KOPT-K1 (cell line): ENCODE results near the gene C6orf62.
"Not testable (repeated sequence)": the region's sequence is repeated elsewhere in the genome, so short reads cannot be mapped to it uniquely, and the experiment has no call there.

Experiments used
- H3K27ac ChIP-seq: fragments of 200-600 bp; sonication (generic); 2 replicates; pipeline ENCODE4 v1.5.1; 2016; ENCODE audit warnings: antibody characterized with exemption, mild to moderate bottlenecking, low read depth, low read length; ENCODE audit not compliant: poor library complexity, severe bottlenecking
- H3K36me3 ChIP-seq: fragments of 200-600 bp; sonication (generic); 2 replicates; pipeline ENCODE4 v1.5.1; 2017; ENCODE audit warnings: antibody characterized with exemption, mild to moderate bottlenecking, low read length, moderate library complexity; ENCODE audit not compliant: insufficient read depth
- H3K9me3 ChIP-seq: fragments of 200-600 bp; sonication (generic); 2 replicates; pipeline ENCODE4 v1.5.1; 2017; ENCODE audit warnings: antibody characterized with exemption, low read length, mild to moderate bottlenecking; ENCODE audit not compliant: insufficient read depth, poor library complexity, severe bottlenecking

Gene C6orf62

DNA sequence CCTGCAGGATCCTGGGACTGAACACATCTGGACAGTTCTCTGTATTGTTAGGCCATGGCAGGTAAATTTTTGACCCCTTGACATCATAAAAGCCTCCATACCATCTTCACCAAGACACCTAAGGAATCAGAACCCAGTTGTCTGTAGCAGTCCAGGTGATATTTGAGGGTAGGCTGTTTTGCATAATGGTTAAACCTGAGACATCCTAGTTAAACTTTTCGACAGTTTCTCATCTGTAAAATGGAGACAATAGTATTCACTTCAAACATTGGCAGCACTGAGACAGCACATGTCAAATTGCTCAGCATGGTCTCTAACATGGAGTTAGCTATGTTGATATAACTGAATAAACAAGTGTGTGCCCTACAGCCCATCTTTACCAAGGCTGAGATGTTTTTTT, 24.8 kb downstream of the C6orf62 start:
- Histone ChIP-seq H3K9me3 (no peaks in the 10 kb centered on the region), H3K27ac (no peak overlapping the region), H3K36me3 (peaks cover 11% of the 10 kb centered on the region)

DNA sequence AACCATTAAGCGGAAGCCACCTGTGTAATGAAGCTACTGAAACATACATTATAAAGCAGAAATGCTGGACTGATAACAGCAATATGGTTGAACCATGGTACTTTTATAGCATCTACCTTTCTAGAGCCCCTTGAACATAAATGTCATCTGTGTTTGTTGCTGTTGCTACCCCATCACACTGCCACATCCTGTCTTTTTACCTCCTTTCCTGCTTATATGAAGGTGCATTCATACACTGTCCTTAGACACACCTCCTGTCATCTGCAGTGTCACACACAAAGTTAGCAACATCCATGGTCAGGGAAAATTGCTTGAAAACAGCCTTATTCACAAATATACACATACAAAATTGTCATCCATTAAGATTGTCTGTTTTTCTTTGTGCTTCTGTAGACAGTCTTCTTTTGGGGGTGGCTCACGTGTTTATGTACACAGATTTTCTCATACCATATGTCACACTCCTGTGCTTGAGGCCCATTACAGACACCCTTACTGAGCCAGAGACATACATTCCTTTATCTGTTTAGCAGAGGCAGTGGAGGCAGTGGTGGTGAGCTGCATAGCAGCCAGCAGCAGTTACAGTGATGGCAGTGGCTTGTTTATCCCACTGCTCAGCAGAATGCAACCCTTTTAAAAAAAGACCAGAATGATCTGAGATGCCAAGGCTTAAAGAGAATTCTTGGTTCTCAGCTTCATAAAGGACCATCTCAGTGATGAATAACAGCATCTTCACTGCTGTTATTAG, 25.9 kb downstream of the C6orf62 start:
- H3K9me3 ChIP-seq = no peaks in the 10 kb centered on the region
- H3K36me3 ChIP-seq = no peaks in the 10 kb centered on the region
- H3K27ac ChIP-seq = no peak overlapping the region

DNA sequence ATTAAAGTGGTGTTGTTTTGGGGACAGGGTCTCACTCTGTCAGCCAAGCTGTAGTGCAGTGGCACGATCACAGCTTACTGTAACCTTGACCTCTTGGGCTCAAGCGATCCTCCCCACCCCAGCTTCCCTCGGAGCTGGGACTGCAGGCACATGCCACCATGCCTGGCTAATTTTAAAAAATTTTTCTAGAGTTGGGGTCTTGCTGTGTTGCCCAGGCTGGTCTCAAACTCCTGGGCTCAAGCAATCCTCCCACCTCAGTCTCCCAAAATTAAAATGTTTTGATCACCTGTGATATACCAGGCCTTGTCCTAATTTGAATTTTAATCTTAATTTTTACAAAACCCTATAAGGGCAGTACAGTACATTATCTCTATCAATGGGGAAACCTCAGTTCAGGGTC, 26.5 kb downstream of the C6orf62 start:
- H3K27ac ChIP-seq = no peak overlapping the region
- H3K9me3 ChIP-seq = no peaks in the 10 kb centered on the region
- H3K36me3 ChIP-seq = no peaks in the 10 kb centered on the region

DNA sequence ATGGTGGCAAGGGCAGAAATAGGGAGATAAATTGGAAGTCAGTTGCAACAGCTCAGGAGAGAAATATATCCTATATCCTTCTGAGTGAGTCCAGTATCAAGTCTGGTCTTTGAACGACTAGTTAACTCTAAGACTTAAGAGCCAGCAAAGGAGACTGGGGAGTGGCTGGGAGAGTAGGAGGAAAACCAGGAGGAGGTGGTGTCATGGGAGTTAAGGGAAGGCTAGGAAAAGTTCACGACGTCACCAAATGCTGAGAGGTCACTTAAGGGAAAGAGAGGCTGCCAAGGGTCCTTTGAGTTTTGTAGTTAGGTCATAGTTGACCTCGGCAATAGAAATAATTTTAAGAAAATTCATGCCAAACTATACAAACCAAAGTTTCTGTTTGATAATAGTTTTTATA, 27.0 kb downstream of the C6orf62 start:
- no peaks in the 10 kb centered on the region for H3K9me3 ChIP-seq
- no peaks in the 10 kb centered on the region for H3K36me3 ChIP-seq

DNA sequence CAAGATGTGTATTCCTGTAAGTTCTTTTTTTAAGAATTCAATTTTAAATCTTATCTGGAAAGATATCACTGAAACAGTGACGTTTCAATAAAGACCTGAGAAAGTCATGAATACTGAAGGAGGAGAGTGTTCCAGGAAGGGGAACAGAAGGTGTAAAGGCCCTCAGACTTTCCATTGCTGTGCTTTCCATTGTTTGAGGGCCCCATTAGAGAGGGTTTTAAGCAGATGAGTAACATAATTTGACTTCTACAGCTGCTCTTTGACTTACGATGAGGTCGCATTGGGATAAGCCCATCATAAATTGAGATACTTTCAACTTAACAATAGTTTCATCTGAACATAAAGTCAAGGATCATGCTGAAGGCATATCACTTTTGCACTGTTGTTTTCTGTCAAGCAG, 27.4 kb downstream of the C6orf62 start:
- H3K9me3 ChIP-seq = no peaks in the 10 kb centered on the region
- no peaks in the 10 kb centered on the region for H3K36me3 ChIP-seq
- no peak overlapping the region for H3K27ac ChIP-seq

More for the DNA sequence above, 27.0 kb downstream of the C6orf62 start:
- H3K27ac ChIP-seq = no peak overlapping the region

DNA sequence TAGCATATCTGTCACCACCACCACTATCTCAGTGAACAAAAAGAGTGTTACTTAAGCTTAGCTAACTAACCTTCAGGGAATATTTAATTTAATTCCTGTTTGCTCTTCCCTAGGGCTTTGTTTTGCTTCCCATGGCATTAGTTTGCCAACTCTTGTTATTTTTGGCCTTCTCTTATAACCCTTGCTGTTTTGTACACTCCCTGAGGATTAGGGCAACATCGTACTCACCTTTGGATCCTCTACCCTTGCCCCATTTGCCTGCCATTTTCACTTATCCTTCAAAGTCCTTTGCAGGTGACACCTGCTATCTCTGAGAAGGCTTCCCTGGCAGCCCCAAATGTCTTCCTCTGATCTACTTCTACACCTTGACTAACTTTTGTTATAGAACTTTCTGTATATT, 28.4 kb downstream of the C6orf62 start:
- Histone ChIP-seq H3K9me3 (no peaks in the 10 kb centered on the region), H3K27ac (no peak overlapping the region), H3K36me3 (no peaks in the 10 kb centered on the region)

DNA sequence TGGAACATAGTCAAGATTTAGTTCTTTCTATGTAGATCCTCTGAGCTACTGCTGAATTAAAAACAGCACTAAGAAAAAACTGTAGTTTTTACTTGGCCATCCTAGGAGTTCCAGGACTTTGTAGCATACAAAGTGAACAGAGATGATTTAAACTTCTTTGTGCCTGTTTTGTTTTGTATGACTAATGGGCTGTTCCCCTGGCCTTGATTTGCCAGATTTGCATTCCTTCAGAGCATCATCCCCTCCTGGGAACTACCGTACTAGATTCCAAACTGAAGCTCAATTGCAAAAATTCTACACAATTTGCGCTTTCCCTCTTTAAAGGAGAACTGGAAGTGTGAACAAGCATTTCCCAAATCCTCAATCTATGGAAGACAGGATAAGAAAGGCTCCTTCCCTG, 29.0 kb downstream of the C6orf62 start:
- no peaks in the 10 kb centered on the region for H3K36me3 ChIP-seq
- H3K27ac ChIP-seq = no peak overlapping the region
- no peaks in the 10 kb centered on the region for H3K9me3 ChIP-seq

DNA sequence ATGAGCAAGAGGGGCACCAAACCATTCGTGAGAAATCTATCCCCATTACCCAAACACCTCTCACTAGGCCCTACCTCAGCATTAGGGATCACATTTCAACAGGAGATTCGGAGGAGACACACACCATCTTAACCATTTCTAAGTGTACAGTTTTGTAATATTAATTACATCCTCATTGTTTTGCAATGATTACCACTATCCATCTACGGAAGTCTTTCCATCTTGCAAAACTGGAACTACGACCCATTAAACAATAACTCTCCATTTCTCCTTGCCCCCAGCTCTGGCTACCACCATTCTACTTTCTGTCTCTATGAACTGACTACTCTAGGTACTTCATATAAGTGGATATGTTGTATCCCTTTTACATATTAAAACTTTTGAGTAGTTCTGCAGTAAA, 32.0 kb downstream of the C6orf62 start:
- H3K36me3 ChIP-seq = no peaks in the 10 kb centered on the region
- no peaks in the 10 kb centered on the region for H3K9me3 ChIP-seq
- H3K27ac ChIP-seq = no peak overlapping the region

DNA sequence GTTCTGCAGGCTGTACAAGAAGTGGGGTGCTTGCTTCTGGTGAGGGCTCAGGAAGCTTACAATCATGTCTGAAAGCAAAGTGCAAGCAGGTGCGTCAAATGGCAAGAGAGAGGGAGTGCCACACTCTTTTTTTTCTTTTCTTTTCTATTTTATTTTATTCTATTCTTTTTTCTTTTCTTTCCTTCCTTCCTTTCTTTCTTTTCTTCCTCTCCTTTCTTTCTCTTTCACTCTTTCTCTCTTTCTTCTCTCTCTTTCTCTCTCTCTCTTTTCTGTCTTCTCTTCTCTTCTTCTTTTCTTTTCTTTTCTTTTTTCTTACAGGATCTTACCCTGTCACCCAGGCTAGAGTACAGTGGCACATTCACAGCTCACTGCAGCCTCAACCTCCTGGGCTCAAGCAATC, 32.5 kb downstream of the C6orf62 start:
- no peaks in the 10 kb centered on the region for H3K9me3 ChIP-seq
- H3K36me3 ChIP-seq = no peaks in the 10 kb centered on the region
- no peak overlapping the region for H3K27ac ChIP-seq

DNA sequence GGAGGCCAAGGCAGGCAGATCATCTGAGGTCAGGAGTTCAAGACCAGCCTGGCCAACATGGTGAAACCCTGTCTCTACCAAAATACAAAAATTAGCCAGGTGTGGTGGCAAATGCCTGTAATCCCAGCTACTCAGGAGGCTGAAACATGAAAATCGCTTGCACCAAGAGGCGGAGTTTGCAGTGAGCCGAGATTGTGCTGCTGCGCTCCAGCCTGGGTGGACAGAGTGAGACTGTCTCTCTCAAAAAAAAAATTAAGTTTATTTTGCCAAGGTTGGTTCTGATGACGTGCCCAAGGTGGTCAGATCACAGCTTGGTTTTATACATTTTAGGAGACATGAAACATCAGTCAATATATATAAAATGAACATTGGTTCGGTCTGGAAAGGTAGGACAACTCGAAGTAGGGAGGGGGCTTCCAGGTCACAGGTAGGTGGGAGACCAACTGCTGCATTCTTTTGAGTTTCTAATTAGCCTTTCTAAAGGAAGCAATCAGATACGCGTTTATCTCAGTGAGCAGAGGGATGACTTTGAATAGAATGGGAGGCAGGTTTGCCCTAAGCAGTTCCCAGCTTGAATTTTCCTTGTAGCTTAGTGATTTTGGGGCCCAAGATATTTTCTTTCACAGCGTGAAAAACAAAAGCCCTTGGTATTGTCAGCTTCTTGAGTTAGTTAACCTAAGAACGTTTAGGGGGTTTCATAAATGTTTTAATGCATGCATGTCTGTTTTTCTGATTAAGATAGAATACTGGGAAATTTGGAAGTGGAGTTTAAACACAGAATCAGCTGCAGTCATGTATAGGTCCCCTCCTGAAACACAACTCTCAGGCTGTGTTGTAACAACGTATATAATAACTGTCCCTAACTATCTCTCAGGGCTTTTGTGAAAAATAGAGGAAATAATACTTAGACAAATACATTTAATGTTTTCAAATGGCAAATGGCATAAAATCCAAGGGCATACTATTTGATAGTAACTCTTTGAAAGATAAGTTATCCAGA, 35.4 kb downstream of the C6orf62 start:
- Histone ChIP-seq H3K27ac (no peak overlapping the region), H3K9me3 (no peaks in the 10 kb centered on the region), H3K36me3 (no peaks in the 10 kb centered on the region)

DNA sequence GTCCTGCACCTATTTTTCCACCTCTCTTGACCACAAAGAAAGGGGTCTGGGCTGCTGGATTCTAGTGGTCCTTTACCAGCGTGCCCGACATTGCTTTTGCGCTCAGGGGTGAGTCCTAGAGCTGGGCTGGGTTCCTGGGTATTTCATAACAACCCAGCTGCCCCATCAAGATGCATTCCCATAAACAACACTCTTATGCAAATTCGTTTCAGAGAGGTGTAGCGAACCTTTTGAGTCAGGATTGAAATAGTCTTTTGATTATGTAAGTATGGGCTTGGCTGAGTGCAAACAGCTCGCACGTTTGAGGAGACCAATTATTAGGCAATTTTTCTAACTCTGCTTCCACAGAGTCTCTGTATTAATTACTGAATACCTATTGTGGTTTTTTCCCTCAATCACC, 38.4 kb downstream of the C6orf62 start:
- no peaks in the 10 kb centered on the region for H3K36me3 ChIP-seq
- no peak overlapping the region for H3K27ac ChIP-seq
- H3K9me3 ChIP-seq = no peaks in the 10 kb centered on the region

DNA sequence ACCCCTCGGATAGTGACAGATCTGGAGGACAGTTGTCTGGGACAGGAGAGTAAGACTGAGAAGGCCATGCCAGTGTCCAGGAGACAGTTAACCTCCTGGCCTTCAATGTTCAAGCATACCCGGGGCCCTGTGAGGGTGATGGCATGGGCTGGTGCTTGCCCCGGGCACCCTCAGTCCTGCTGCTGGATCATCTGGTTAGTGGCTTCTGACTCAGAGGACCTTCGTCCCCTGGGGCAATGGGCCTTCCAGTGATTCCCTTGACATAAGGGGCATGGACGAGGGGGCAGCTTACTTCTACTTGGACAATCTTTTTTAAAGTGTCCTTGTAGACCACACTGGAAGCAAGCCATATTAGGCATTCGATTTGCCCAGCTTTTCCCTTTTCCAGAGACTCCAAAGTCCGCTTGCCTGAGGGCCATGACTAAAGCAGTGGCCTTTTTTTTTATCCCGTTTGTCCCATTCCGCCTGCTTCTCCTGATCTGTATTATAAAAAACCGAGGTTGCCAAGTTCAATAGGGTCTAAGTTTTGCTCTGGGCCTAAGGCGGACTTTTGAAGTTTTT, 40.1 kb downstream of the C6orf62 start:
- H3K27ac ChIP-seq, H3K9me3 ChIP-seq, H3K36me3 ChIP-seq: not testable (repeated sequence)

DNA sequence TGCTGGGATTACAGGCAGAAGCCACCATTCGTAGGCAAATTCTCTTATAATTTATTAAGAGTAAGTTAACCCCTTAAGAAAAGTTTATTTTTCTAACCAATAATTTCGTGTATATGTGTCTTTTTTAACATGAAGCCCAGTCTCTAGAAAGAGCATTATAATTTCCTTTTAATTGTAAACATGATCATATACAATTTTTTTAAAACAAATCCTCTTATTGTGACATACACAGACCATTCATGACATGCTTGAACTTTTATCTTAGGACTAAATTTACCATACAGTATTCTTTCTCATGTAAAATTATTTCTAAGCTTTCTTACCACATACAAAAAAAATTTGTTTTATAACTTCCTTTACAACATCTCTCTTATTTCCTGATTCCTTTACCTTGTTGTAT, 45.3 kb downstream of the C6orf62 start:
- H3K27ac ChIP-seq = no peak overlapping the region
- no peaks in the 10 kb centered on the region for H3K36me3 ChIP-seq

DNA sequence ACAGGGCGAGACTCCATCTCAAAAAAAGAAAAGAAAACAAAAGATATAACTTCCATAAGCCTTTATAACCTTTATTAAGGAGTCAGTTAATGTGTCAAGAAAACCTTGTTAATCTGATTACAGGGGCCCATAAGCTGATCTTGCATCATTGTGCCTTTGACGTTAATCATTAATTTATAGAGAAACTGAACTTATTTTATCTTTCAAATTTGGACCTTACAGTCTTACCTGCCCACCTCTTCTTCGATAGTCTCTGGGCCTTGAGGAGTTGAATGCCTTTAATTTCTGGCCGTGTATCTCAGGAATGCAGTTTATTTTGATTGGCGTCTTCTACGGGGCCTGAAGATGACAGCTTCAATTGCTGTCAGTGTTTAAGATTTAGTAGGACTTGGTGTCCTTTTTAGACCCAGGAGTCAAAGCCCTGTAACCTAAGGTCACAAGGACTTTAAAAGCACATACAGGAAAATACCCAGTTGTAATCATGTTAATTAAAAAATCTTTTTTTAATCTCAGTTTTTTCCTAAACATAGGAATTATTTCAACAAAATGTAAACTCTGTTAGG, 46.3 kb downstream of the C6orf62 start:
- H3K36me3 ChIP-seq = no peaks in the 10 kb centered on the region
- H3K9me3 ChIP-seq = peaks cover 44% of the 10 kb centered on the region
- no peak overlapping the region for H3K27ac ChIP-seq

More for the DNA sequence above, 45.3 kb downstream of the C6orf62 start:
- H3K9me3 ChIP-seq = peaks cover 44% of the 10 kb centered on the region

DNA sequence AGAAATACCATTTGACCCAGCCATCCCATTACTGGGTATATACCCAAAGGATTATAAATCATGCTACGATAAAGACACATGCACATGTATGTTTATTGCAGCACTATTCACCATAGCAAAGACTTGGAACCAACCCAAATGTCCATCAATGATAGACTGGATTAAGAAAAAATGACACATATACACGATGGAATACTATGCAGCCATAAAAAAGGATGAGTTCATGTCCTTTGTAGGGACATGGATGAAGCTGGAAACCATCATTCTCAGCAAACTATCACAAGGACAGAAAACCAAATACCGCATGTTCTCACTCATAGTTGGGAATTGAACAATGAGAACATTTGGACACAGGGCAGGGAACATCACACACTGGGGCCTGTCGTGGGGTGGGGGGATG, 47.9 kb downstream of the C6orf62 start:
- H3K9me3 ChIP-seq = peaks cover 44% of the 10 kb centered on the region
- H3K27ac ChIP-seq, H3K36me3 ChIP-seq: not testable (repeated sequence)
